Stimulated activated CD8-positive, alpha-beta memory T cell treated with anti-CD3 and anti-CD28 coated beads, Interleukin-2, amount 100 ng/mL, for 48 hours (primary cell): ENCODE results near the gene CDH18.

ENCODE experiments used
- DNase-seq, 2 donors: peaks; one replicate each; pipeline ENCODE4 v3.0.0-alpha.2; 2020; ENCODE audit warnings: low read depth in 2 of 2

CDH18 gene

GRCh38 chr5:19605846-19606407, 382.1 kb downstream of the CDH18 start:
- DNase-seq: no peak

DNA sequence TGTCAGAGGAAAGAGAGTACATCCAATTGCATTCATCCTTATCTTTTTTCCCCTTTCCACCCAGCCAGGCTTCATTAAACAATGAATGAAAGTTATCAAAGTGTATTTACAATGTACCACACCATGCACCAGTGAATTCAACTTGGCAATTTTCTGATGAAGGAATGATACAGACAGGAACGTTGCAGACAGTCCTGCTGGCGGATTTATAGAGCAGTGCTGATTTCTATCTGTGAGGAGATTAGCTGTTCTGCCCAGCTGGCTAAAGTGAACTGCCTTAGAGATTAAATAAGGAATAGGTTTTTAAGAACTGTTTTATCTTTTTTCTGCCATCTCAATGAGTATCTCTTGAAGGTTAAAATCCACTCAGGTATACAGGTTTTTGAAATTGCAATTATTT, 403.9 kb downstream of the CDH18 start:
- no peak for DNase-seq

DNA sequence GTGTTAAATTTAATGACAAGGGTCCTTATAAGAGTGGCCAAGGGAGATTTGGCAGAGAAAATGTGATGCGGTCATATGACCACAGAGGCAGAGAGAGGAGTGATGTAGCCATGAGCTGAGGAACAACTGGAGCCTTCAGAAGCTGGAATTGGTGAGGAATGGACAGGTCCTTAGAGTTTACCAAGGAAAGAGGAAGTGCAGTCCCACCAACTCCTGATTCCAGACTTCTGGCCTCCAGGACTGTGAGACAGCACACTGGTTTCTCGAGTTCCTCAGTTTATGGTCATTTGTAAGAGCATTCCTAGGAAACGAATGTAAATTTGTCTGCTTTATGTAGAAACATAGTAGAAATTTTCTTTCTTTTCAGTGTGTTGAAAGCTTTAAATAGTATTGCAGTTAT, 410.1 kb downstream of the CDH18 start:
- DNase-seq: no peak

DNA sequence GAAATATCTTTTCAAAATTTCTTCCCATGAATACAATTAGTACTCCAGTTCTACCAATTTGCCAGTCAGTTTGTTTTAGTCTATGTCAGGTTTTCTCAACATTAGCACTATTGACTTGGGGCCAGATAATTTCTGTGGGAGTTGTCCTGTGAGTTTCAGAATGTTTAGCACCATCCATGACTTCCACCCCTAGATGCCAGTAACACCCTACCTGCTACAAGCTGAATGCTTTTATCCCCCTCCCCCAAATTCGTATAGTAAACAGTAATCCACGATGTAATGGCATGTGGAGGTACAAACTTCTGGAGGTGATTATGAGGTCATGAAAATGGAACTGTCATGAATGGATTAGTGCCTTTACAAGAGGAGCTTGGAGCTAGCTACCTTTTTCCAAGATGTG, 420.0 kb downstream of the CDH18 start:
- DNase-seq: no peak

DNA sequence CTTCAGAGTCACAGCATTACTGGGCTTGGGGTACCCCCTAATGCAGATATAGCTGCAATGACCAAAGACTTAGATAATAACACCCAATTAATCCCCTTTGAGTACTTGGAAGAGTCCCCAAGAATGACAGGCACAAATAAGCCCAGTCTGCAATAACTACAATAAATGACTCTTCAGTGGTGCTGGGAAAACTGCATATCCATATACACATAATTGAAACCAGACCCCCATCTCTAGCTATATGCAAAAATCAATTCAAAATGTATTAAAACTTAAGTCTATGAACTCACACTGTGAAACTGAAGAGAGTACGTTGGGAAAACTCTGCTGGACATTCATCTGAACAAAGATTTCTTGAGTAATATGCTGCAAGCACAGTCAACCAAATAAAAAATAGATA, 422.5 kb downstream of the CDH18 start:
- DNase-seq: no peak

GRCh38 chr5:19564036-19564435, 424.0 kb downstream of the CDH18 start:
- no peak for DNase-seq

DNA sequence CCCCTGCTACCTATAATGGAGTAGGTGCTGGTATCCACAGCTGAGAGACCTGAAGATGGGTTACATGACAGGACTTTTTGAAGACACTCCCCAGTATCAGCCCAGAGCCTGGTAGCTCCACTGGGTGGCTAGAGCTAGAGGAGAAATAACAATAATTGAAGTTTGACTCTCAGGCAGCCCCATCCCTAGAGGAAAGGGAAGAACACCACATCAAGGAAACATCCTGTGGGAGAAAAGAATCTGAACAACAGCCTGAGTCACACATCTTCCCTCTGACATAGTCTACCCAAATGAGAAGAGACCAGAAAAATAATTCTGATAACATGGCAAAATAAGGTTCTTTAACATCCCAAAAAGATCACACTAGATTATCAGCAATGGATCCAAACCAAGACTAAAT, 432.1 kb downstream of the CDH18 start:
- DNase-seq: no peak

DNA sequence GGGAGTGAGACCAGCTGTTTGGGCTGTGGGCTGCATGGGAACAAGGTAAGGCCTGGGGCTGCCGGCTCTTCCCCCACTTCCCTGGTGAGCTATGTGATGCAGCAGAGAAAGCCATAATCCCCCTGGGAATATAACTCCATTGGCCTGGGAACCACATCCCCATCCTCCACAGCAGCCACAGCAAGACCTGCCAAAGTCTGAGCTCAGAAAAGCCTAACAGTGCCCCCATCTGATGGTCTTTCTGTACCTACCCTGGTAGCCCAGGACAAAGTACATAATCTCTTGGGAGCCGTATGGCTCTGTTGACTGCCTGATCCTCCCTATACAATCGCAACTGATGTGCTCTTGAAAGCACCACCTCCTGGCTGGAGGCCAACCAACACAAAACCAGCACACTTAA, 432.6 kb downstream of the CDH18 start:
- no peak for DNase-seq

- DNase-seq: no peak
Measured at GRCh38 chr5:19554524-19554923, 433.5 kb downstream of the CDH18 start.

GRCh38 chr5:19547640-19548039, 440.4 kb downstream of the CDH18 start:
- DNase-seq: no peak

GRCh38 chr5:19546521-19546920, 441.5 kb downstream of the CDH18 start:
- DNase-seq: no peak

- no peak for DNase-seq
Measured at GRCh38 chr5:19538607-19539006, 449.4 kb downstream of the CDH18 start.

- no peak for DNase-seq
Measured at GRCh38 chr5:19536387-19536786, 451.6 kb downstream of the CDH18 start.

- DNase-seq: no peak
Measured at GRCh38 chr5:19534751-19535150, 453.2 kb downstream of the CDH18 start.

- no peak for DNase-seq
Measured at GRCh38 chr5:19532936-19533335, 455.1 kb downstream of the CDH18 start.

DNA sequence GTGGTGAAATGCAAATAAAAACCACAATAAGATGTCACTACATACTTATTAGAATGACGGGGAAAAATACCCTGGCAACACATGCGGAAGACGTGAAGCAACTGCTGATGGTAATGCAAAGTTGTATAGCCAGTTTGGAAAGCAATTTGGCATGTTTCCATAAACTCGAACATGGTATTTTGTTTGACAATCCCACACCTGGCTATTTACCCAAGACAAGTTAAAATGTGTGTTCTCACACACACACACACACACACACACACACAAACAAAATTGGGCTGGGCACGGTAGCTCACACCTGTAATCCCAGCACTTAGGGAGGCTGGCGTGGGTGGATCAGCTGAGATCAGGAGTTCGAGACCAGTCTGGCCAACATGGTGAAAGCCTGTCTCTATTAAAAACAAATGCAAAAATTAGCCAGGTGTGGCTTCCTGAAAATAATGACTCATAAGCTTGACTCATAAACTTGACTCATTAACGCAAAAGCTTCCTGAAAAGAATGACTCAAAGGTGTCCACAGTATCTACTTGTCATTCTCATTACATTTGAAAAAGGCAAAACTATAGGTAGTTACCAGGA, 456.5 kb downstream of the CDH18 start:
- DNase-seq: no peak

DNA sequence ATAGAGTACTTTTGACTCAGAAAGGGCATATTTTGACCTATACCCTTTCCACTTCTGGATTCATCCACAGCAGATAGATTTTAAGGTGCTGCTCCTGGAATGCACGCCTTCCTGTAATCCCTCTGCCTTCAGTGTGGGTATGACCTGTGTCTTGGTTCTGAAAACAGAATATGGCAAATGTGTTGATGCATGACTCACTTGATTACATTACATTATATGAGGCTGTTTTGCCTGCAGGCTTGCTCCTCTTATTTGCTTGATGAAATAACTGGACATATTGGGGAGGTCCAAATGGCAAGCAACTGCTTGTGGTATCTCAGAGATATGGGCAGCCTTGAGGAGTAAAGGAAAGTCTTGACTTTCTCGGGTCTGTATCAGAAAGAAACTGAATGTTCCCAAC, 468.6 kb downstream of the CDH18 start:
- DNase-seq: no peak

- DNase-seq: no peak
Measured at GRCh38 chr5:19498852-19499251, 489.1 kb downstream of the CDH18 start.

GRCh38 chr5:19497229-19497815, 490.7 kb downstream of the CDH18 start:
- DNase-seq: no peak

DNA sequence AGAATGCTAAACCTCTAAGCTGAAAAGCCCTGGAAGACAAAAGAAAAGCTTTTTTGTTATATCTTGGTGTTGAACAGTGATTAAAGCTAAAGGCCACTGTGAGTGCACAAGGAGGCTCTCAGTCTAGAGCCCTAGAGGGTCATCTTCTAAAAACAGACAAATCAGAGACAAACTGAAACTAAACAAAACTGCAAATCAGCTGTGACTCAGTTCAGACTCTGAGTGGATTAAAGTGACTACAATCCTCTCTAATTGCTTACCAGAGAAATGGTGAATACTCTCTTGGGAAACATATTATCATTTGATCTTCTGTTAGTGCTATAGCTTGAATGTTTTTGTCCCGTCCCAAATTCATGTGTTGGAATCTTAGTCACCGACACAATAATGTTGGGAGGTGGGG, 491.9 kb downstream of the CDH18 start:
- DNase-seq: no peak

DNA sequence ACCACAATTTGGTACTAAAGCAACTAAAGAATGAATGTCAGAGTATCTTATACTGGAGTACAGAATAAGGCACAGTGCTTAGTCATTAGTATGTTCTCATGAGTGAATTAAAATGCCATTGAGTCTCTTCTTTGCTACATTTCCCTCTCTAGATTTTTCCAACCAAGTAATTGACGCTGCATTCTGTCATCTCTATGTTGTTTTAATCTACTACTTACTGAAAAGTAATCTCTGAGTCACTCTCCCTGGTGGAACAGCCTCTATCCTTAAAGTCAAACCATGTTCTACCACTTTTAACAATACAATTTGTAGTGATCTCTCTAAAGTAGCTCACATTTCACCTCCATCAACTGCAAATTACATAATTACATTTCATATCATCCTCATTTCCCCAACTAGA, 495.1 kb downstream of the CDH18 start:
- DNase-seq: no peak

- DNase-seq: no peak
Measured at GRCh38 chr5:19488786-19489185, 499.2 kb downstream of the CDH18 start.

DNA sequence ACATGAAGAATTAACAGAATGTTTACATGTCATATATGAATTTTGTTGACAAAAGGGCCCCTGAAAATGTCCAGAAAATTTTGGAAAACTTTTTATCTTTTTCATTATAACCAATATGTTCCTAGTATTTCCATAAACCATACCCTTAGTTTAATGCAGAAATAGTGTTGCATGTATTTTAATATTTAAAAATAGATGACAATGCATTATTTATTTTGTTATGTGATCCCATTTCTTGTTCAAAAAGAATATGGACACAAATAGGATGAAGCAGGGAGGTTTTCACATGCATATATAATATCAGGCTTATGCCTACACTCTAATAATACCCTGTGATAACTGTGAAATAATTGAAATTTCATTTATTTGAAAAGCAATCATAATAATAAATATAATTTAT, 500.5 kb downstream of the CDH18 start:
- DNase-seq: no peak

GRCh38 chr5:19479562-19479961, 508.4 kb downstream of the CDH18 start:
- DNase-seq: no peak
